Keratinocyte (primary cell): ENCODE results near the gene OR10C1. TPM values are rescaled to one million over a fixed set of nuclear protein-coding genes. Genes with fewer than 3 reads are reported as not detected.

Experiments used
- DNase-seq: peaks from one replicate; pipeline ENCODE4 v3.0.0-alpha.2; 2011; ENCODE audit warnings: low read depth, missing footprints, low spot score
- FAIRE-seq: peaks from 2 replicates; lab custom pipeline; 2011; peaks lifted over from hg19 to GRCh38; lab: Jason Lieb, UNC
- H2AFZ ChIP-seq: 2 replicates; pipeline ENCODE4 v1.6.0; 2012; ENCODE audit warnings: low read length, control low read depth, inconsistent platforms; ENCODE audit not compliant: control insufficient read depth
- H3K27ac ChIP-seq: 2 replicates; pipeline ENCODE4 v1.5.1; 2011; ENCODE audit warnings: low read length; ENCODE audit not compliant: control insufficient read depth, insufficient read depth
- H3K27me3 ChIP-seq: 3 replicates; pipeline ENCODE4 v1.6.0; 2011; ENCODE audit warnings: low read length; ENCODE audit not compliant: control insufficient read depth, insufficient read depth; ENCODE audit errors: extremely low read depth
- H3K36me3 ChIP-seq, 2 experiments: 2 replicates in 1 of 2; 3 replicates in 1 of 2; pipeline ENCODE4 v1.5.1; 2011; ENCODE audit warnings: low read length in 2 of 2, mild to moderate bottlenecking in 1 of 2; ENCODE audit not compliant: control insufficient read depth in 2 of 2, insufficient read depth in 2 of 2; ENCODE audit errors: extremely low read depth in 1 of 2
- H3K4me1 ChIP-seq: 3 replicates; pipeline ENCODE4 v1.5.1; 2011; ENCODE audit warnings: low read length; ENCODE audit not compliant: control insufficient read depth, insufficient read depth; ENCODE audit errors: extremely low read depth
- H3K4me2 ChIP-seq: 3 replicates; pipeline ENCODE4 v1.6.0; 2011; ENCODE audit warnings: low read depth, low read length; ENCODE audit not compliant: control insufficient read depth, insufficient read depth; ENCODE audit errors: extremely low read depth
- H3K4me3 ChIP-seq, 3 experiments: fragments of 200-600 bp in 1 of 3; sonication (generic) in 1 of 3; 2 replicates in 2 of 3; 3 replicates in 1 of 3; pipeline ENCODE4 v1.5.1; 2011 to 2016; ENCODE audit warnings: low read length in 3 of 3, mild to moderate bottlenecking in 3 of 3, control low read depth in 2 of 3, inconsistent platforms in 1 of 3, low read depth in 1 of 3, mixed read lengths in 1 of 3, mixed run types in 1 of 3, moderate library complexity in 1 of 3; ENCODE audit not compliant: control insufficient read depth in 2 of 3, insufficient read depth in 2 of 3; ENCODE audit errors: extremely low read depth in 1 of 3
- H3K79me2 ChIP-seq: 2 replicates; pipeline ENCODE4 v1.6.0; 2012; ENCODE audit warnings: low read length; ENCODE audit not compliant: control insufficient read depth, insufficient read depth
- H3K9ac ChIP-seq: 3 replicates; pipeline ENCODE4 v1.6.0; 2011; ENCODE audit warnings: low read length; ENCODE audit not compliant: control insufficient read depth, insufficient read depth; ENCODE audit errors: extremely low read depth
- H3K9me1 ChIP-seq: 3 replicates; pipeline ENCODE4 v1.6.0; 2011; ENCODE audit warnings: low read length; ENCODE audit not compliant: control insufficient read depth, insufficient read depth; ENCODE audit errors: extremely low read depth
- H3K9me3 ChIP-seq: 2 replicates; pipeline ENCODE4 v1.5.1; 2012; ENCODE audit warnings: low read depth, low read length; ENCODE audit not compliant: control insufficient read depth
- H4K20me1 ChIP-seq: 3 replicates; pipeline ENCODE4 v1.6.0; 2011; ENCODE audit warnings: low read length; ENCODE audit not compliant: control insufficient read depth, insufficient read depth; ENCODE audit errors: extremely low read depth
- EZH2 ChIP-seq: IDR thresholded peaks from one replicate; pipeline ENCODE4 v1.6.1; 2012; ENCODE audit warnings: inconsistent platforms, mild to moderate bottlenecking, low read length, moderate library complexity
- dilution Hi-C: fragments of 300-500 bp; cut with MboI; formaldehyde crosslinking; loops from one replicate; pipeline ENCODE4 v1.7.0; 2020; ENCODE audit warnings: low sequenced_read_pairs; ENCODE audit not compliant: extremely low pct_ligation_motif_present
- polyA plus RNA-seq, 5 experiments: library from polyadenylated mRNA; depleted of rRNA in 3 of 5; stranded (reverse) in 3 of 5; stranded (forward) in 1 of 5; unstranded in 1 of 5; fragments of >200 nt; gene quantifications; 1 replicate in 1 of 5; 2 replicates in 3 of 5; 3 replicates in 1 of 5; pipeline versions ENCODE4 v1.2.1 to v1.2.3, GENCODE V29; 2011 to 2012; ENCODE audit warnings: missing spikeins in 2 of 5, low read depth in 1 of 5, low replicate concordance in 1 of 5
- TF ChIP-seq, protein P1 (sequence below), 3 experiments: IDR thresholded peaks in 1 of 3; conservative IDR thresholded peaks in 1 of 3; optimal IDR thresholded peaks in 1 of 3; 2 replicates in 2 of 3; 3 replicates in 1 of 3; pipeline versions ENCODE3 to v1.5.1; 2011; ENCODE audit warnings: low read length in 3 of 3, mild to moderate bottlenecking in 3 of 3, moderate library complexity in 2 of 3, control low read depth in 1 of 3, inconsistent platforms in 1 of 3; ENCODE audit not compliant: insufficient read depth in 2 of 3; ENCODE audit errors: extremely low read depth in 1 of 3

OR10C1 gene
- polyA plus RNA-seq, 1 donor (not counting 4 experiments of a cell fraction or from before 2014, with no cell fraction given) = not detected

DNA sequence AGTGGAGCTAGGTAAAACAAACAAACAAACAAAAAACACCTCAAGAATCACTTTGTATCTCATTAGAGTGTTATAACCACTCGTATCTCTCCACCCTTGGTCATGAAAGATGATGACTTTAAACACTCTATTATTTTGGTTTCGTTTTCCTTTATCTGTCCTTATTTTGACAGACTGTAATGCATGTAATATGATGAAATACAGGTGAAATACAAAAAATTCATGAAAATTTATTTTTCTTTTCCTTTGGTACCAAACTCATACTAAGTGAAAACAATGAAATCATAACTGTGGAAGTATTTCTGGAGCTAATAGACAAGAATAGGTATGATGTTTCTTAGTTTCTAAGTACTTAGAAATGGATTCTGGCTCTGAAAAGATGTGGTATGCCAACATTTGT lies 39.6 kb upstream of the OR10C1 start:
- Histone ChIP-seq H3K9me1 (no peaks in the 10 kb centered on the region), H3K79me2 (no peaks in the 10 kb centered on the region), H3K36me3 (no peaks in the 10 kb centered on the region), H3K27ac (no peak overlapping the region), H3K4me3 (no peak overlapping the region), H4K20me1 (no peaks in the 10 kb centered on the region), H3K4me2 (no peak overlapping the region), H3K9ac (no peak overlapping the region), H3K9me3 (no peaks in the 10 kb centered on the region), H3K27me3 (no peaks in the 10 kb centered on the region), H3K4me1 (no peaks in the 10 kb centered on the region), H2AFZ (no peak overlapping the region)
- DNase-seq (no peak), FAIRE-seq (no peak)
- dilution Hi-C loops = no loop called here
- TF ChIP-seq, protein P1, sequence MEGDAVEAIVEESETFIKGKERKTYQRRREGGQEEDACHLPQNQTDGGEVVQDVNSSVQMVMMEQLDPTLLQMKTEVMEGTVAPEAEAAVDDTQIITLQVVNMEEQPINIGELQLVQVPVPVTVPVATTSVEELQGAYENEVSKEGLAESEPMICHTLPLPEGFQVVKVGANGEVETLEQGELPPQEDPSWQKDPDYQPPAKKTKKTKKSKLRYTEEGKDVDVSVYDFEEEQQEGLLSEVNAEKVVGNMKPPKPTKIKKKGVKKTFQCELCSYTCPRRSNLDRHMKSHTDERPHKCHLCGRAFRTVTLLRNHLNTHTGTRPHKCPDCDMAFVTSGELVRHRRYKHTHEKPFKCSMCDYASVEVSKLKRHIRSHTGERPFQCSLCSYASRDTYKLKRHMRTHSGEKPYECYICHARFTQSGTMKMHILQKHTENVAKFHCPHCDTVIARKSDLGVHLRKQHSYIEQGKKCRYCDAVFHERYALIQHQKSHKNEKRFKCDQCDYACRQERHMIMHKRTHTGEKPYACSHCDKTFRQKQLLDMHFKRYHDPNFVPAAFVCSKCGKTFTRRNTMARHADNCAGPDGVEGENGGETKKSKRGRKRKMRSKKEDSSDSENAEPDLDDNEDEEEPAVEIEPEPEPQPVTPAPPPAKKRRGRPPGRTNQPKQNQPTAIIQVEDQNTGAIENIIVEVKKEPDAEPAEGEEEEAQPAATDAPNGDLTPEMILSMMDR (optimal IDR thresholded peaks at IDR 0.05 in 1 of 3, IDR thresholded peaks at IDR 0.05 in 1 of 3, conservative IDR thresholded peaks at IDR 0.05 in 1 of 3; ENCODE audit: extremely low read depth in 1 of 3, insufficient read depth in 2 of 3, low read length in 3 of 3) = no peak
- no peak for TF ChIP-seq EZH2

DNA sequence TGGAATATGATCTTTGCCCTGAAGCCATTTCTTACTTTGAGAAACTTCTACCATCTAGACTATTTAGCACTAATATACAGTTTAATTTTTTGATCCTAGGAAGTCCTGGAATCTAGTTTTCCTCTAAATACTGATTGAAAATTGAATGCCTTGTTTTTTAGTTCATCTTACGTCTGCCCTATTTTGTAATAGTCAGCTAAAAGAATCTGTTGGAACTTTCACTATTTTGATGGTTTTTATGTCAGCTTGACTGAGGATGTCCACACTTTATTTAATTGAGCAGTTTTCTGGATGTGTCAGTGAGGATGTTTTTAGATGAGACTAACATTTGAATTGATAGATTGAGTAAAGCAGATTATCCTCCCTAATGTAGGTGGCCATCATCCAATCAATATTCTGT lies 35.3 kb upstream of the OR10C1 start:
- H3K27ac ChIP-seq = no peak overlapping the region
- H3K27me3 ChIP-seq = no peaks in the 10 kb centered on the region
- H3K36me3 ChIP-seq = no peaks in the 10 kb centered on the region
- DNase-seq = no peak
- no peak overlapping the region for H3K4me2 ChIP-seq
- no peaks in the 10 kb centered on the region for H3K9me1 ChIP-seq
- no peaks in the 10 kb centered on the region for H3K9me3 ChIP-seq
- H3K79me2 ChIP-seq = no peaks in the 10 kb centered on the region
- no peak overlapping the region for H3K4me3 ChIP-seq
- FAIRE-seq = no peak
- no peak overlapping the region for H2AFZ ChIP-seq
- no peak overlapping the region for H3K9ac ChIP-seq
- no peak for TF ChIP-seq EZH2
- TF ChIP-seq, protein P1 (optimal IDR thresholded peaks at IDR 0.05 in 1 of 3, IDR thresholded peaks at IDR 0.05 in 1 of 3, conservative IDR thresholded peaks at IDR 0.05 in 1 of 3; ENCODE audit: extremely low read depth in 1 of 3, insufficient read depth in 2 of 3, low read length in 3 of 3) = no peak
- dilution Hi-C loops = no loop called here
- no peaks in the 10 kb centered on the region for H4K20me1 ChIP-seq
- H3K4me1 ChIP-seq = no peaks in the 10 kb centered on the region
